ENCODE results near the gene AURKAIP1. TPM values are rescaled to one million over a fixed set of nuclear protein-coding genes. Genes with fewer than 3 reads are reported as not detected.
"Not testable (repeated sequence)": the region's sequence is repeated elsewhere in the genome, so short reads cannot be mapped to it uniquely, and the experiment has no call there.

AURKAIP1 gene
- total RNA-seq, 1 donor from 2014 or later, result 93.5 TPM

GRCh38 chr1:1373051-1373814 lies 1.8 kb downstream of the AURKAIP1 start:
- no peak for FAIRE-seq
- DNase-seq (ENCODE audit: low read depth), result no peak
- TF ChIP-seq, protein P1, sequence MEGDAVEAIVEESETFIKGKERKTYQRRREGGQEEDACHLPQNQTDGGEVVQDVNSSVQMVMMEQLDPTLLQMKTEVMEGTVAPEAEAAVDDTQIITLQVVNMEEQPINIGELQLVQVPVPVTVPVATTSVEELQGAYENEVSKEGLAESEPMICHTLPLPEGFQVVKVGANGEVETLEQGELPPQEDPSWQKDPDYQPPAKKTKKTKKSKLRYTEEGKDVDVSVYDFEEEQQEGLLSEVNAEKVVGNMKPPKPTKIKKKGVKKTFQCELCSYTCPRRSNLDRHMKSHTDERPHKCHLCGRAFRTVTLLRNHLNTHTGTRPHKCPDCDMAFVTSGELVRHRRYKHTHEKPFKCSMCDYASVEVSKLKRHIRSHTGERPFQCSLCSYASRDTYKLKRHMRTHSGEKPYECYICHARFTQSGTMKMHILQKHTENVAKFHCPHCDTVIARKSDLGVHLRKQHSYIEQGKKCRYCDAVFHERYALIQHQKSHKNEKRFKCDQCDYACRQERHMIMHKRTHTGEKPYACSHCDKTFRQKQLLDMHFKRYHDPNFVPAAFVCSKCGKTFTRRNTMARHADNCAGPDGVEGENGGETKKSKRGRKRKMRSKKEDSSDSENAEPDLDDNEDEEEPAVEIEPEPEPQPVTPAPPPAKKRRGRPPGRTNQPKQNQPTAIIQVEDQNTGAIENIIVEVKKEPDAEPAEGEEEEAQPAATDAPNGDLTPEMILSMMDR (IDR thresholded peaks at IDR 0.05; ENCODE audit: insufficient read depth, low read length, severe bottlenecking), result no peak
- no peaks in the 10 kb centered on the region for H3K27me3 ChIP-seq (ENCODE audit: control insufficient read depth, insufficient read depth, low read length)
- H3K36me3 ChIP-seq (ENCODE audit: control insufficient read depth, insufficient read depth, low read length), result peaks cover 5% of the 10 kb centered on the region
- H3K4me3 ChIP-seq (ENCODE audit: low read depth, low read length), result no peak overlapping the region

DNA sequence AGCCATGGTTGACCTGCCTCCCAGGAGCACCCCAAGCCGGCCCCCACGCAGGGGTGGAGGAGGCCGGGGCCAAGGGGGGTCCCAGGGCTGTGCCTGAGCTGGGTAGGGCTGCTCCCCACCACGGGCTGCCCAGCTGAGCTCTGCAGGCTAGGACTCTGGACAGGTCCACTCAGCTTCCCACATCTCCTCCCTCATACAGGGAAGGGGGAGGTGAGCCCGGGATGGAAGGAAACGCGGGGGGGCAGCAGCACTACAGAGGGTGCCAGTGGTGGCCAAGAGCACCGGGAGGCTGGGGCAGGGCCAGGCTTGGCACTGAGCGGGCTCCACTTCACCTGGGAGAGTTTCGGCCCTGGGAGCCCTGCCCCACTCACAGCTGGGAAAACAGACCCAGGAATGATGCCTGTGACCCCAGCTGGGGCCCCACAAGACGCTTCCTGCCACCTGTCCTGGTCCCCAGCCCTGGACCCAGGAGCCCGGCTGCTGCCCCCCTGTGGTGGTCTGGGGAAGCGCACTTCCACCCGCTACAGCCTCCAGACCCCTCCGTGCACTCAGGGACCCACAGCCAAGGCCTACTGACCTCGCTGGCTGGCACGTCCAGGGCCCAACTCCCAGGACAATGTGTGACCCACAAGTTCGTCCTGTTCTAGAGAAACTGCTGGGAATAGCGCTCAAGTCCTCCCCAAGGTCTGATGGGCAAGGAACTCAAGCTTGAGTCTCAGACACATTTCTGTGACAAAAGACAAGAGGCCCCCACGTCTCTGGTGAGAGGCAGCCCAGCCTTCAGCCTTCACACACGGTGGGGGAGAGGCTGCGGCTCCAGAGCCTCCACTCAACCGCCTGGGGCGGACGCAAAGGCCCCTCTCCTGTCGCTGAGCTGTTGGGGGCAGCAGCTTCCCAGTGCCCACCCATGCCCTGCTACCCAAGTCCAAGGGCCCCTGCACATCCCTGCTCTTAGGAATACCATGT lies 3.0 kb downstream of the AURKAIP1 start:
- TF ChIP-seq, protein P1 (IDR thresholded peaks at IDR 0.05; ENCODE audit: insufficient read depth, low read length, severe bottlenecking), result peak; percentile 93
- no peak overlapping the region for H3K4me3 ChIP-seq (ENCODE audit: low read depth, low read length)
- H3K27me3 ChIP-seq (ENCODE audit: control insufficient read depth, insufficient read depth, low read length), result no peaks in the 10 kb centered on the region
- DNase-seq (ENCODE audit: low read depth) (no peak), FAIRE-seq (no peak)
- peaks cover 5% of the 10 kb centered on the region for H3K36me3 ChIP-seq (ENCODE audit: control insufficient read depth, insufficient read depth, low read length)

DNA sequence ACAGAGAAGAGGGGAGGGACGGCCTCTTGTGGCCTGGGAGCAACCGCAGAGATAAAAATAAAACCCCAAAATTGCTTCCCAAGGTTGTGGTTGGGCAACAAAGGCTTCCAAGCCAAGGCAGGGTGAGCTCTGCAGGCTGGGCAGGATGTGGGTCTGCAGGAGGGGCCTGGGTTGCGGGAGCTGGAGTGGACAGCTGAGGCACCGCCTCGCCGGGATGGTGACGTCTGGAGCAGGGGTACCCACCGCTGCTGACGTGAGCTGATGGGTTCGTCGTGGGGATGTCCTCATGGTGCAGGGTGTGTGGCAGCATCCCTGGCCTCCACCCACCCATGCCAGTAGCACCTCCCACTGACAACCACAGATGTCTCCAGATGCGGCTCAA lies 3.7 kb downstream of the AURKAIP1 start:
- FAIRE-seq (no peak), DNase-seq (ENCODE audit: low read depth) (no peak)
- Histone ChIP-seq H3K36me3 (ENCODE audit: control insufficient read depth, insufficient read depth, low read length) (peaks cover 5% of the 10 kb centered on the region), H3K27me3 (ENCODE audit: control insufficient read depth, insufficient read depth, low read length) (no peaks in the 10 kb centered on the region), H3K4me3 (ENCODE audit: low read depth, low read length) (no peak overlapping the region)
- TF ChIP-seq, protein P1 (IDR thresholded peaks at IDR 0.05; ENCODE audit: insufficient read depth, low read length, severe bottlenecking), result no peak

GRCh38 chr1:1370771-1371300 lies 4.2 kb downstream of the AURKAIP1 start:
- FAIRE-seq, result no peak

DNA sequence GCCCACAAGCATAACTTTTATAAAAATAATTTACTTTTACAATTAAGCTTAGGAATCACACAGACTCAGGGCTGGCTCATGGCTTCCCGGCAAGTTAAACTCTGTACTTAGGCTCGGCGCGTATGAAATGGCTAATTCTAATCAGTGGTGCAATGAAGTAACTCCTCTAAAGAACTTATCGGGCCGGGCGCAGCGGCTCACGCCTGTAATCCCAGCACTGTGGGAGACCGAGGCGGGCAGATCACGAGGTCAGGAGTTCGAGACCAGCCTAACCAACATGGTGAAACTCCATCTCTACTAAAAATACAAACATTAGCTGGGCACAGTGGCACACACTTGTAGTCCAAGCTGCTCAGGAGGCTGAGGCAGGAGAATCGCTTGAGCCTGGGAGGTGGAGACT lies 4.9 kb downstream of the AURKAIP1 start:
- not testable (repeated sequence) for H3K4me3 ChIP-seq (ENCODE audit: low read depth, low read length); FAIRE-seq; DNase-seq (ENCODE audit: low read depth); H3K27me3 ChIP-seq (ENCODE audit: control insufficient read depth, insufficient read depth, low read length); H3K36me3 ChIP-seq (ENCODE audit: control insufficient read depth, insufficient read depth, low read length)

More at GRCh38 chr1:1370771-1371300, 4.2 kb downstream of the AURKAIP1 start:
- H3K4me3 ChIP-seq (ENCODE audit: low read depth, low read length), result no peak overlapping the region
- no peak for DNase-seq (ENCODE audit: low read depth)
- H3K27me3 ChIP-seq (ENCODE audit: control insufficient read depth, insufficient read depth, low read length), result no peaks in the 10 kb centered on the region
- H3K36me3 ChIP-seq (ENCODE audit: control insufficient read depth, insufficient read depth, low read length), result peaks cover 5% of the 10 kb centered on the region
- TF ChIP-seq, protein P1 (IDR thresholded peaks at IDR 0.05; ENCODE audit: insufficient read depth, low read length, severe bottlenecking), result no peak

- DNase-seq (ENCODE audit: low read depth), result no peak
- peaks cover 1% of the 10 kb centered on the region for H3K36me3 ChIP-seq (ENCODE audit: control insufficient read depth, insufficient read depth, low read length)
- no peak for FAIRE-seq
- no peak overlapping the region for H3K4me3 ChIP-seq (ENCODE audit: low read depth, low read length)
- TF ChIP-seq, protein P1 (IDR thresholded peaks at IDR 0.05; ENCODE audit: insufficient read depth, low read length, severe bottlenecking), result no peak
- no peaks in the 10 kb centered on the region for H3K27me3 ChIP-seq (ENCODE audit: control insufficient read depth, insufficient read depth, low read length)
These were observed 7.7 kb downstream of the AURKAIP1 start for GRCh38 chr1:1367315-1367714.
